22Rv1 (cell line): Measurements from ENCODE around the gene NFIA.

Source experiments
- ZFX ChIP-seq: fragments of 450-650 bp; IDR thresholded peaks from 2 replicates; pipeline ENCODE4 v1.6.1; 2017; ENCODE audit warnings: antibody characterized with exemption, borderline replicate concordance
- TF ChIP-seq, protein P1 (sequence below): fragments of 450-650 bp; IDR thresholded peaks from 2 replicates; pipeline ENCODE4 v1.5.1; 2017; ENCODE audit warnings: mild to moderate bottlenecking

DNA sequence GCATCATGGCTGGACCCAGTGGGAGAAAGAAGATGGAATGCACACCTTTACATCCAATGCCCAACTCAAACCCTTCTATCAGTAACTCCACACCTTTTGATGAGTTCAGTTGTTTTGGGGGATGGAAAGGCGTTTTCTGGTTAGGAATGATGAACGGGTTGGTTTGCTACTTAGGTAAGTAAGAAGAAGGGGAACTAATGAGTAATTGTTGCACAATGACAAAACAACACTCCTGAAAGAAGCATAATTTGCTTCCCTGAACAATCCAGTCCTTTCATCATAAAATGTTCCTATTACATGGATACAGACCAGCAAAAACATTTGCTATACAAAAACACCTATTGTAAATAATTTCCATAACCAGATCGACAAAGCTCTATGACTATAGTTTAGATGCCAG lies 35.9 kb upstream of the NFIA start:
- TF ChIP-seq, protein P1, sequence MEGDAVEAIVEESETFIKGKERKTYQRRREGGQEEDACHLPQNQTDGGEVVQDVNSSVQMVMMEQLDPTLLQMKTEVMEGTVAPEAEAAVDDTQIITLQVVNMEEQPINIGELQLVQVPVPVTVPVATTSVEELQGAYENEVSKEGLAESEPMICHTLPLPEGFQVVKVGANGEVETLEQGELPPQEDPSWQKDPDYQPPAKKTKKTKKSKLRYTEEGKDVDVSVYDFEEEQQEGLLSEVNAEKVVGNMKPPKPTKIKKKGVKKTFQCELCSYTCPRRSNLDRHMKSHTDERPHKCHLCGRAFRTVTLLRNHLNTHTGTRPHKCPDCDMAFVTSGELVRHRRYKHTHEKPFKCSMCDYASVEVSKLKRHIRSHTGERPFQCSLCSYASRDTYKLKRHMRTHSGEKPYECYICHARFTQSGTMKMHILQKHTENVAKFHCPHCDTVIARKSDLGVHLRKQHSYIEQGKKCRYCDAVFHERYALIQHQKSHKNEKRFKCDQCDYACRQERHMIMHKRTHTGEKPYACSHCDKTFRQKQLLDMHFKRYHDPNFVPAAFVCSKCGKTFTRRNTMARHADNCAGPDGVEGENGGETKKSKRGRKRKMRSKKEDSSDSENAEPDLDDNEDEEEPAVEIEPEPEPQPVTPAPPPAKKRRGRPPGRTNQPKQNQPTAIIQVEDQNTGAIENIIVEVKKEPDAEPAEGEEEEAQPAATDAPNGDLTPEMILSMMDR: no peak
- no peak for TF ChIP-seq ZFX
